ENCODE data around the gene MTA3. TPM values are rescaled to one million over a fixed set of nuclear protein-coding genes. Genes with fewer than 3 reads are reported as not detected.
A peak's percentile ranks its signal among the peaks of the same experiment; 100 is the strongest.
"Not testable (repeated sequence)": the region's sequence is repeated elsewhere in the genome, so short reads cannot be mapped to it uniquely, and the experiment has no call there.

The MTA3 gene
- total RNA-seq, 1 donor from 2014 or later: 25.8 TPM

DNA sequence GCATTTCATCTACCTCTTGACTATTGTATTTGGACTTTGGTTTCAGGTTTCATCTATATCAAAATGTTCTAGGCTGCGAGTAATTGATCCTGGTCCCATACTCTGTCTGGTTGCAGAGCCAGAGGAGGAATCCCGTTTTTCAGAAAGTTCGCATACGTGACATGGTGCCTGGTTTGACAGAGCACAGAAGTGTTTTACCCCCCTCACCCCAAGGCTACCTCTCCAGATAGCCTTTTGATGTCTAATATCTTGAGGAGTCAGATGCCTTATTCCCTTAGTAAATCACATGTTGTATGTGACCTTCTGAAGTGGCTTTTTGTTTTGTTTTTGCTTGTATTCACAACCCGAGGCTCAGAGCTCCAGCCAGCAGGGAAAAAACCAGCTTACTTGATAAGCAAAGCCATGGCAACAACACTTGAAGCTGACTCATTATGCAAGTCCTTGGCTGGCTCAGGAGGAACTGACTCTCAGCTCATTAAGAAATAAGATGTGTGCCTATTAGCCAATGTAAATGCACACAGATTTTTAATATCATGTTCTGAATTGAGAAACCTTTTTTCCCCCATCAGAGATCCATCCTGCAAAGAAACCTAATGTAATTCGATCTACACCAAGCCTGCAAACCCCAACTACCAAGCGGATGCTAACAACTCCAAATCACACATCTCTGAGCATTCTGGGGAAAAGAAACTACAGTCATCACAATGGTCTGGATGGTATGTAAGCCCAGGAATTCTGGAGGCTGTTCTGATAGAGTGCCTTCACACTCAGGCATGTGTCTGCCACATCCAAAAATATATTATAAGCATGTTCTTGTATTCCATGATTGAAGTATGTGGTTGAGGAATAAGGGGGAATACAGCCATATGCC, 154.1 kb downstream of the MTA3 start:
- peak; percentile 67 for DNase-seq (ENCODE audit: low read depth)
- Histone ChIP-seq H3K27me3 (ENCODE audit: control insufficient read depth, insufficient read depth, low read length) (no peaks in the 10 kb centered on the region), H3K4me3 (ENCODE audit: low read depth, low read length) (no peak overlapping the region), H3K36me3 (ENCODE audit: control insufficient read depth, insufficient read depth, low read length) (no peaks in the 10 kb centered on the region)
- TF ChIP-seq, protein P1, sequence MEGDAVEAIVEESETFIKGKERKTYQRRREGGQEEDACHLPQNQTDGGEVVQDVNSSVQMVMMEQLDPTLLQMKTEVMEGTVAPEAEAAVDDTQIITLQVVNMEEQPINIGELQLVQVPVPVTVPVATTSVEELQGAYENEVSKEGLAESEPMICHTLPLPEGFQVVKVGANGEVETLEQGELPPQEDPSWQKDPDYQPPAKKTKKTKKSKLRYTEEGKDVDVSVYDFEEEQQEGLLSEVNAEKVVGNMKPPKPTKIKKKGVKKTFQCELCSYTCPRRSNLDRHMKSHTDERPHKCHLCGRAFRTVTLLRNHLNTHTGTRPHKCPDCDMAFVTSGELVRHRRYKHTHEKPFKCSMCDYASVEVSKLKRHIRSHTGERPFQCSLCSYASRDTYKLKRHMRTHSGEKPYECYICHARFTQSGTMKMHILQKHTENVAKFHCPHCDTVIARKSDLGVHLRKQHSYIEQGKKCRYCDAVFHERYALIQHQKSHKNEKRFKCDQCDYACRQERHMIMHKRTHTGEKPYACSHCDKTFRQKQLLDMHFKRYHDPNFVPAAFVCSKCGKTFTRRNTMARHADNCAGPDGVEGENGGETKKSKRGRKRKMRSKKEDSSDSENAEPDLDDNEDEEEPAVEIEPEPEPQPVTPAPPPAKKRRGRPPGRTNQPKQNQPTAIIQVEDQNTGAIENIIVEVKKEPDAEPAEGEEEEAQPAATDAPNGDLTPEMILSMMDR (IDR thresholded peaks at IDR 0.05; ENCODE audit: insufficient read depth, low read length, poor library complexity, severe bottlenecking): no peak

DNA sequence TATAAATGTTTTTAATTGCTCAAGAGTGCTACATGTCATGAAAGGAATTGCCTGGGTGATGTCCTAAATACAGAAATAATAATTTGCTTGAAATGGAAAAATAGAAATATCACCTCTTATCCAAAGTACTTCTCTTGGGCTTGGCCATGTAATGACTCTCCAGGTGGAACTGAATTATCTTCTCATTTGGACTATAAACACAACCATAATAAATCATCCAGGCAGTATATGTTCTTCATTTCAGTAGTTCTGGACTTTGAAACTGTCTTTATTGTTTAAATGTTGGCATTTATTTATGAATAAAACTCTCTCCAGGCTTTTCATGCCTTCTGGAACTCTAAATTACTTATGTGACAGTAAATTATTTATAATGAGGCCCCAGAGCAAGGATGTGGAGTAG, 155.0 kb downstream of the MTA3 start:
- TF ChIP-seq, protein P1 (IDR thresholded peaks at IDR 0.05; ENCODE audit: insufficient read depth, low read length, poor library complexity, severe bottlenecking): no peak

GRCh38 chr2:42724886-42725285, 156.5 kb downstream of the MTA3 start:
- H3K36me3 ChIP-seq (ENCODE audit: control insufficient read depth, insufficient read depth, low read length): no peaks in the 10 kb centered on the region
- no peak for DNase-seq (ENCODE audit: low read depth)
- TF ChIP-seq, protein P1 (IDR thresholded peaks at IDR 0.05; ENCODE audit: insufficient read depth, low read length, poor library complexity, severe bottlenecking): no peak

More for the DNA sequence above, 155.0 kb downstream of the MTA3 start:
- DNase-seq (ENCODE audit: low read depth): no peak
- Histone ChIP-seq H3K4me3 (ENCODE audit: low read depth, low read length) (no peak overlapping the region), H3K36me3 (ENCODE audit: control insufficient read depth, insufficient read depth, low read length) (no peaks in the 10 kb centered on the region), H3K27me3 (ENCODE audit: control insufficient read depth, insufficient read depth, low read length) (no peaks in the 10 kb centered on the region)

GRCh38 chr2:42725657-42726056, 157.2 kb downstream of the MTA3 start:
- DNase-seq (ENCODE audit: low read depth): no peak
- no peaks in the 10 kb centered on the region for H3K36me3 ChIP-seq (ENCODE audit: control insufficient read depth, insufficient read depth, low read length)
- TF ChIP-seq, protein P1 (IDR thresholded peaks at IDR 0.05; ENCODE audit: insufficient read depth, low read length, poor library complexity, severe bottlenecking): no peak
- H3K27me3 ChIP-seq (ENCODE audit: control insufficient read depth, insufficient read depth, low read length): no peaks in the 10 kb centered on the region
- H3K4me3 ChIP-seq (ENCODE audit: low read depth, low read length): no peak overlapping the region

More at GRCh38 chr2:42724886-42725285, 156.5 kb downstream of the MTA3 start:
- Histone ChIP-seq H3K27me3 (ENCODE audit: control insufficient read depth, insufficient read depth, low read length) (no peaks in the 10 kb centered on the region), H3K4me3 (ENCODE audit: low read depth, low read length) (no peak overlapping the region)

GRCh38 chr2:42726680-42727079, 158.2 kb downstream of the MTA3 start:
- H3K27me3 ChIP-seq (ENCODE audit: control insufficient read depth, insufficient read depth, low read length): no peaks in the 10 kb centered on the region
- no peak for DNase-seq (ENCODE audit: low read depth)
- no peak overlapping the region for H3K4me3 ChIP-seq (ENCODE audit: low read depth, low read length)
- no peaks in the 10 kb centered on the region for H3K36me3 ChIP-seq (ENCODE audit: control insufficient read depth, insufficient read depth, low read length)
- TF ChIP-seq, protein P1 (IDR thresholded peaks at IDR 0.05; ENCODE audit: insufficient read depth, low read length, poor library complexity, severe bottlenecking): no peak

DNA sequence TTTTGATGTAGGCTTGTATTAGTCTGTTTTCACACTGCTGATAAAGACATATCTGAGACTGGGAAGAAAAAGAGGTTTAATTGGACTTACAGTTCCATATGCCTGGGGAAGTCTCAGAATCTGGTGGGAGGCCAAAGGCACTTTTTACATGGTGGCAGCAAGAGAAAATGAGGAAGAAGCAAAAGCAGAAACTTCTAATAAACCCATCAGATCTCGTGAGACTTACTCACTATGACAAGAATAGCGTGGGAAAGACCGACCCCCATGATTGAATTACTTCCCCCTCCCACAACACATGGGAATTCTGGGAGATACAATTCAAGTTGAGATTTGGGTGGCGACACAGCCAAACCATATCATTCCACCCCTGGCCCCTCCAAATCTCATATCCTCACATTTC, 162.9 kb downstream of the MTA3 start:
- H3K36me3 ChIP-seq (ENCODE audit: control insufficient read depth, insufficient read depth, low read length); H3K27me3 ChIP-seq (ENCODE audit: control insufficient read depth, insufficient read depth, low read length); H3K4me3 ChIP-seq (ENCODE audit: low read depth, low read length); DNase-seq (ENCODE audit: low read depth): not testable (repeated sequence)

Measured in kidney epithelial cell (primary cell).